ENCODE results near the gene OR8B3. TPM values are rescaled to one million over a fixed set of nuclear protein-coding genes. Genes with fewer than 3 reads are reported as not detected.
A peak's percentile ranks its signal among the peaks of the same experiment; 100 is the strongest.

OR8B3 gene, protein sequence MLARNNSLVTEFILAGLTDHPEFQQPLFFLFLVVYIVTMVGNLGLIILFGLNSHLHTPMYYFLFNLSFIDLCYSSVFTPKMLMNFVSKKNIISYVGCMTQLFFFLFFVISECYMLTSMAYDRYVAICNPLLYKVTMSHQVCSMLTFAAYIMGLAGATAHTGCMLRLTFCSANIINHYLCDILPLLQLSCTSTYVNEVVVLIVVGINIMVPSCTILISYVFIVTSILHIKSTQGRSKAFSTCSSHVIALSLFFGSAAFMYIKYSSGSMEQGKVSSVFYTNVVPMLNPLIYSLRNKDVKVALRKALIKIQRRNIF
- total RNA-seq (not detected in 2 replicates), polyA plus RNA-seq (not detected in 2 replicates), polyA minus RNA-seq (ENCODE audit: low replicate concordance) (not detected in 2 replicates)
- polyA plus RNA-seq (2012) = not detected in 2 replicates

- Histone ChIP-seq H3K9me3 (ENCODE audit: control insufficient read depth, insufficient read depth, low read depth, low read length) (no peaks in the 10 kb centered on the region), H3K79me2 (ENCODE audit: control insufficient read depth, insufficient read depth, low read length) (no peaks in the 10 kb centered on the region), H3K4me1 (ENCODE audit: control insufficient read depth, extremely low read depth, insufficient read depth, low read length) (no peaks in the 10 kb centered on the region), H3K36me3 (ENCODE audit: control insufficient read depth, insufficient read depth, low read length) (no peaks in the 10 kb centered on the region), H3K27me3 (ENCODE audit: control insufficient read depth, insufficient read depth, low read length) (no peaks in the 10 kb centered on the region), H4K20me1 (ENCODE audit: control insufficient read depth, extremely low read depth, insufficient read depth, low read length) (no peaks in the 10 kb centered on the region), H2AFZ (ENCODE audit: low read length) (no peak within 1 kb of the TSS), H3K27ac (ENCODE audit: insufficient read depth, low read length) (no peak within 1 kb of the TSS), H3K9ac (ENCODE audit: insufficient read depth, low read length) (no peak within 1 kb of the TSS), H3K4me3 (replicated peaks in 1 of 4; ENCODE audit: control extremely low read depth in 1 of 4, insufficient read depth in 1 of 4, low read depth in 3 of 4, low read length in 4 of 4) (no peak within 1 kb of the TSS), H3K4me2 (ENCODE audit: extremely low read depth, insufficient read depth, low read length) (no peak within 1 kb of the TSS)
- DNase-seq (ENCODE audit: low read depth in 2 of 2) = no peak
- TF ChIP-seq EZH2 (IDR thresholded peaks at IDR 0.05; ENCODE audit: low read length, missing control alignments) (no peak), CTCF (conservative IDR thresholded peaks at IDR 0.05 in 1 of 2, IDR thresholded peaks at IDR 0.05 in 1 of 2; ENCODE audit: low read depth in 1 of 2, low read length in 2 of 2) (no peak)
Observed at GRCh38 chr11:124398924-124399323, at the start of gene OR8B3. Gene OR8B3, minus strand, starts transcription at chr11:124399024. Its CDS starts 1,673 bp downstream, at chr11:124397351.

GRCh38 chr11:124446916-124447315, 48.1 kb upstream of the OR8B3 start:
- peak in 1 of 2 donors; percentile 1 for DNase-seq (ENCODE audit: low read depth in 2 of 2)
- no peaks in the 10 kb centered on the region for H3K9me3 ChIP-seq (ENCODE audit: control insufficient read depth, insufficient read depth, low read depth, low read length)
- no peak overlapping the region for H2AFZ ChIP-seq (ENCODE audit: low read length)
- H3K27ac ChIP-seq (ENCODE audit: insufficient read depth, low read length) = no peak overlapping the region
- no peak overlapping the region for H3K4me3 ChIP-seq (replicated peaks in 1 of 4; ENCODE audit: control extremely low read depth in 1 of 4, insufficient read depth in 1 of 4, low read depth in 3 of 4, low read length in 4 of 4)
- TF ChIP-seq EZH2 (IDR thresholded peaks at IDR 0.05; ENCODE audit: low read length, missing control alignments) (no peak), CTCF (conservative IDR thresholded peaks at IDR 0.05 in 1 of 2, IDR thresholded peaks at IDR 0.05 in 1 of 2; ENCODE audit: low read depth in 1 of 2, low read length in 2 of 2) (no peak)
- no peaks in the 10 kb centered on the region for H3K79me2 ChIP-seq (ENCODE audit: control insufficient read depth, insufficient read depth, low read length)
- no peak overlapping the region for H3K9ac ChIP-seq (ENCODE audit: insufficient read depth, low read length)
- H3K4me2 ChIP-seq (ENCODE audit: extremely low read depth, insufficient read depth, low read length) = no peak overlapping the region
- H4K20me1 ChIP-seq (ENCODE audit: control insufficient read depth, extremely low read depth, insufficient read depth, low read length) = no peaks in the 10 kb centered on the region
- no peaks in the 10 kb centered on the region for H3K36me3 ChIP-seq (ENCODE audit: control insufficient read depth, insufficient read depth, low read length)
- H3K27me3 ChIP-seq (ENCODE audit: control insufficient read depth, insufficient read depth, low read length) = no peaks in the 10 kb centered on the region
- no peaks in the 10 kb centered on the region for H3K4me1 ChIP-seq (ENCODE audit: control insufficient read depth, extremely low read depth, insufficient read depth, low read length)

- Histone ChIP-seq H3K36me3 (ENCODE audit: control insufficient read depth, insufficient read depth, low read length) (no peaks in the 10 kb centered on the region), H3K4me3 (replicated peaks in 1 of 4; ENCODE audit: control extremely low read depth in 1 of 4, insufficient read depth in 1 of 4, low read depth in 3 of 4, low read length in 4 of 4) (no peak within 1 kb of the TSS), H3K4me2 (ENCODE audit: extremely low read depth, insufficient read depth, low read length) (no peak within 1 kb of the TSS), H3K27ac (ENCODE audit: insufficient read depth, low read length) (no peak within 1 kb of the TSS), H3K9ac (ENCODE audit: insufficient read depth, low read length) (no peak within 1 kb of the TSS), H3K27me3 (ENCODE audit: control insufficient read depth, insufficient read depth, low read length) (no peaks in the 10 kb centered on the region), H2AFZ (ENCODE audit: low read length) (no peak within 1 kb of the TSS), H4K20me1 (ENCODE audit: control insufficient read depth, extremely low read depth, insufficient read depth, low read length) (no peaks in the 10 kb centered on the region), H3K9me3 (ENCODE audit: control insufficient read depth, insufficient read depth, low read depth, low read length) (no peaks in the 10 kb centered on the region), H3K79me2 (ENCODE audit: control insufficient read depth, insufficient read depth, low read length) (no peaks in the 10 kb centered on the region), H3K4me1 (ENCODE audit: control insufficient read depth, extremely low read depth, insufficient read depth, low read length) (no peaks in the 10 kb centered on the region)
- TF ChIP-seq EZH2 (IDR thresholded peaks at IDR 0.05; ENCODE audit: low read length, missing control alignments) (no peak), CTCF (conservative IDR thresholded peaks at IDR 0.05 in 1 of 2, IDR thresholded peaks at IDR 0.05 in 1 of 2; ENCODE audit: low read depth in 1 of 2, low read length in 2 of 2) (no peak)
- DNase-seq (ENCODE audit: low read depth in 2 of 2) = no peak
Observed at GRCh38 chr11:124445646-124446150, 46.9 kb upstream of the OR8B3 start, which contains the start of gene OR8B8. Gene OR8B8, minus strand, starts transcription at chr11:124445696. Its CDS starts 4,611 bp downstream, at chr11:124441085.
